A549 (cell line): ENCODE results near the gene EPN1. TPM values are rescaled to one million over a fixed set of nuclear protein-coding genes. Genes with fewer than 3 reads are reported as not detected.
A peak's percentile ranks its signal among the peaks of the same experiment; 100 is the strongest.

ENCODE experiments used
- ATAC-seq, 2 experiments: fragments of 200-7000 bp in 1 of 2; fragments of >200 bp in 1 of 2; cut with Nextera tagmentation in 1 of 2; cut with Tn5 transposase in 1 of 2; 3 replicates each; pipeline versions ENCODE4 v1.8.0 to v1.9.1; 2018 to 2020; ENCODE audit warnings: mild to moderate bottlenecking in 1 of 2, moderate library complexity in 1 of 2
- CTCF ChIA-PET: fragments of 300-600 bp; sonication (Branson Sonifier 250); formaldehyde crosslinking; extraction: SDS; loops from one replicate; lab custom pipeline; 2021; ENCODE audit warnings: antibody characterized with exemption, inconsistent platforms; lab: Yijun Ruan, JAX
- POLR2A ChIA-PET: fragments of 350-600 bp; formaldehyde crosslinking; extraction: SDS; loops from one replicate; lab custom pipeline; 2021; ENCODE audit warnings: antibody characterized with exemption, inconsistent platforms; lab: Yijun Ruan, JAX
- DNase-seq, 2 experiments: peaks; one replicate each; pipeline versions ENCODE4 v3.0.0 to v3.0.0-alpha.2; 2011 to 2016; ENCODE audit warnings: low read depth in 1 of 2, low spot score in 1 of 2
- FAIRE-seq: peaks from 2 replicates; lab custom pipeline; 2011; peaks lifted over from hg19 to GRCh38; lab: Jason Lieb, UNC
- H3K27ac ChIP-seq, 2 experiments: fragments of >200 bp; sonication (Bioruptor Twin); formaldehyde crosslinking; 3 replicates each; pipeline ENCODE4 v1.5.1; 2016 to 2017
- H3K4me1 ChIP-seq: fragments of >200 bp; sonication (Bioruptor Twin); formaldehyde crosslinking; 3 replicates; pipeline ENCODE4 v1.6.1; 2016
- H3K4me2 ChIP-seq: fragments of >200 bp; sonication (Bioruptor Twin); formaldehyde crosslinking; 3 replicates; pipeline ENCODE4 v1.6.1; 2016
- H3K4me3 ChIP-seq: fragments of >200 bp; sonication (Bioruptor Twin); formaldehyde crosslinking; 3 replicates; pipeline ENCODE4 v1.5.1; 2016
- H3K9me3 ChIP-seq: fragments of >200 bp; sonication (Bioruptor Twin); formaldehyde crosslinking; 3 replicates; pipeline ENCODE4 v1.6.1; 2016
- CBX8 ChIP-seq: fragments of 200-600 bp; sonication (generic); IDR thresholded peaks from 2 replicates; pipeline ENCODE4 v1.6.1; 2016
- CHD4 ChIP-seq: fragments of 200-600 bp; sonication (generic); IDR thresholded peaks from 2 replicates; pipeline ENCODE4 v1.6.1; 2016; ENCODE audit warnings: antibody characterized with exemption, mild to moderate bottlenecking, borderline replicate concordance
- EHMT2 ChIP-seq: fragments of 200-600 bp; sonication (generic); IDR thresholded peaks from 2 replicates; pipeline ENCODE4 v1.6.1; 2016; ENCODE audit warnings: antibody characterized with exemption, low read depth, mild to moderate bottlenecking, moderate library complexity
- ELK1 ChIP-seq: fragments of 150-350 bp; IDR thresholded peaks from 2 replicates; pipeline ENCODE4 v1.6.1; 2014; ENCODE audit warnings: low read depth, mild to moderate bottlenecking, low read length
- ESRRA ChIP-seq: fragments of 150-350 bp; IDR thresholded peaks from 2 replicates; pipeline ENCODE4 v1.6.1; 2014; ENCODE audit warnings: mild to moderate bottlenecking, low read length, borderline replicate concordance
- HMGXB4 ChIP-seq: fragments of 250-450 bp; sonication (Bioruptor Pico); IDR thresholded peaks from 2 replicates; pipeline ENCODE4 v1.5.0; 2021; ENCODE audit warnings: mild to moderate bottlenecking, moderate library complexity, borderline replicate concordance
- KDM5A ChIP-seq: fragments of 200-600 bp; sonication (generic); IDR thresholded peaks from 2 replicates; pipeline ENCODE4 v1.6.1; 2016; ENCODE audit warnings: antibody characterized with exemption, mild to moderate bottlenecking
- MYC ChIP-seq: IDR thresholded peaks from 2 replicates; pipeline ENCODE4 v1.6.1; 2012; ENCODE audit warnings: mild to moderate bottlenecking, inconsistent platforms, low read length, improper control_type of control experiment, borderline replicate concordance
- NPAS2 ChIP-seq: fragments of 250-450 bp; sonication (Bioruptor Pico); IDR thresholded peaks from 2 replicates; pipeline ENCODE4 v1.8.0; 2022; ENCODE audit warnings: mild to moderate bottlenecking, moderate library complexity, borderline replicate concordance
- PBX3 ChIP-seq: IDR thresholded peaks from 2 replicates; pipeline ENCODE4 v1.6.1; 2012
- PHF8 ChIP-seq: fragments of 200-600 bp; sonication (generic); IDR thresholded peaks from 2 replicates; pipeline ENCODE4 v1.6.1; 2016; ENCODE audit warnings: low read depth, mild to moderate bottlenecking, antibody characterized with exemption, moderate library complexity, borderline replicate concordance
- POLR2A ChIP-seq: IDR thresholded peaks from 2 replicates; pipeline ENCODE4 v1.6.1; 2012; ENCODE audit warnings: mild to moderate bottlenecking, low read length
- ZC3H11A ChIP-seq: fragments of 450-650 bp; IDR thresholded peaks from 2 replicates; pipeline ENCODE4 v1.6.1; 2014; ENCODE audit warnings: antibody characterized with exemption, mild to moderate bottlenecking
- ZNF302 ChIP-seq: fragments of 250-450 bp; sonication (Bioruptor Pico); IDR thresholded peaks from 2 replicates; pipeline ENCODE4 v1.9.0; 2021; ENCODE audit warnings: inconsistent platforms, mild to moderate bottlenecking, moderate library complexity
- WGBS: methylation state at CpG from one replicate; pipeline ENCODE4 v1.1.6; 2017; ENCODE audit errors: missing lambda C conversion rate; 5-methylcytosine and 5-hydroxymethylcytosine counted together
- polyA plus RNA-seq, 4 experiments: library from polyadenylated mRNA; depleted of rRNA in 3 of 4; stranded (reverse); fragments of >200 nt; fragmentation: RNase III in 1 of 4; extraction: RNeasy Plus Mini Kit Qiagen cat#74134 plus additional on column Dnase treatment in 1 of 4; gene quantifications; 2 replicates in 3 of 4; 3 replicates in 1 of 4; pipeline ENCODE4 v1.2.3, GENCODE V29; 2011 to 2017
- TF ChIP-seq, protein P1 (sequence below): fragments of 250-450 bp; sonication (Bioruptor Pico); IDR thresholded peaks from 2 replicates; pipeline ENCODE4 v1.5.0; 2020; ENCODE audit warnings: low read depth, mild to moderate bottlenecking, moderate library complexity
- TF ChIP-seq, protein P2 (sequence below): fragments of 200-600 bp; sonication (generic); IDR thresholded peaks from 2 replicates; pipeline ENCODE4 v1.6.1; 2016; ENCODE audit warnings: antibody characterized with exemption, mild to moderate bottlenecking, moderate library complexity

The EPN1 gene
- polyA plus RNA-seq, 2 of the 4 experiments (the other 2 are of a cell fraction): 43.7 to 139 TPM

- POLR2A ChIA-PET: interaction anchor here (4.1 kb wide), 1 partner anchor 10 kb away, joined by 25 read pairs; the partner anchor contains the start of gene U2AF2
- peak overlapping the region; percentile 92 to 97 for H3K27ac ChIP-seq
- H3K9me3 ChIP-seq: no peaks in the 10 kb centered on the region
- DNase-seq (no peak), FAIRE-seq (no peak), ATAC-seq (peak in 1 of 2 experiments; percentile 1; a peak in 3 of 6 replicates)
- 0 out of 2 replicates have a peak, but pooled peaks have one; percentile 8 for TF ChIP-seq KDM5A
- 0 out of 2 replicates have a peak, but pooled peaks have one; percentile 19 for TF ChIP-seq PHF8
- TF ChIP-seq NPAS2 (CRISPR knock-in tag): no peak
- peak overlapping the region; percentile 63 for H3K4me3 ChIP-seq
- CTCF ChIA-PET: interaction anchor here (3.1 to 6.3 kb wide), 3 partner anchors 9 to 11 kb away, joined by 11 to 70 read pairs (median 21); no protein-coding TSS in a partner anchor
- under 1% methylated on average over 15 of the region's 15 CpGs for WGBS
- H3K4me1 ChIP-seq: peaks cover 41% of the 10 kb centered on the region
- peak overlapping the region; percentile 100 for H3K4me2 ChIP-seq
Measured at GRCh38 chr19:55643887-55644176, 31.2 kb upstream of the EPN1 start.

- TF ChIP-seq ESRRA: no peak
- TF ChIP-seq EHMT2: no peak
- TF ChIP-seq, protein P1, sequence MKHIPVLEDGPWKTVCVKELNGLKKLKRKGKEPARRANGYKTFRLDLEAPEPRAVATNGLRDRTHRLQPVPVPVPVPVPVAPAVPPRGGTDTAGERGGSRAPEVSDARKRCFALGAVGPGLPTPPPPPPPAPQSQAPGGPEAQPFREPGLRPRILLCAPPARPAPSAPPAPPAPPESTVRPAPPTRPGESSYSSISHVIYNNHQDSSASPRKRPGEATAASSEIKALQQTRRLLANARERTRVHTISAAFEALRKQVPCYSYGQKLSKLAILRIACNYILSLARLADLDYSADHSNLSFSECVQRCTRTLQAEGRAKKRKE (CRISPR knock-in tag): no peak
- no peak for TF ChIP-seq POLR2A
- no peak for TF ChIP-seq ZC3H11A
- no peak for TF ChIP-seq CHD4
- TF ChIP-seq PBX3: no peak
- no peak for TF ChIP-seq HMGXB4 (CRISPR knock-in tag)
- no peak for TF ChIP-seq ELK1
- TF ChIP-seq, protein P2, sequence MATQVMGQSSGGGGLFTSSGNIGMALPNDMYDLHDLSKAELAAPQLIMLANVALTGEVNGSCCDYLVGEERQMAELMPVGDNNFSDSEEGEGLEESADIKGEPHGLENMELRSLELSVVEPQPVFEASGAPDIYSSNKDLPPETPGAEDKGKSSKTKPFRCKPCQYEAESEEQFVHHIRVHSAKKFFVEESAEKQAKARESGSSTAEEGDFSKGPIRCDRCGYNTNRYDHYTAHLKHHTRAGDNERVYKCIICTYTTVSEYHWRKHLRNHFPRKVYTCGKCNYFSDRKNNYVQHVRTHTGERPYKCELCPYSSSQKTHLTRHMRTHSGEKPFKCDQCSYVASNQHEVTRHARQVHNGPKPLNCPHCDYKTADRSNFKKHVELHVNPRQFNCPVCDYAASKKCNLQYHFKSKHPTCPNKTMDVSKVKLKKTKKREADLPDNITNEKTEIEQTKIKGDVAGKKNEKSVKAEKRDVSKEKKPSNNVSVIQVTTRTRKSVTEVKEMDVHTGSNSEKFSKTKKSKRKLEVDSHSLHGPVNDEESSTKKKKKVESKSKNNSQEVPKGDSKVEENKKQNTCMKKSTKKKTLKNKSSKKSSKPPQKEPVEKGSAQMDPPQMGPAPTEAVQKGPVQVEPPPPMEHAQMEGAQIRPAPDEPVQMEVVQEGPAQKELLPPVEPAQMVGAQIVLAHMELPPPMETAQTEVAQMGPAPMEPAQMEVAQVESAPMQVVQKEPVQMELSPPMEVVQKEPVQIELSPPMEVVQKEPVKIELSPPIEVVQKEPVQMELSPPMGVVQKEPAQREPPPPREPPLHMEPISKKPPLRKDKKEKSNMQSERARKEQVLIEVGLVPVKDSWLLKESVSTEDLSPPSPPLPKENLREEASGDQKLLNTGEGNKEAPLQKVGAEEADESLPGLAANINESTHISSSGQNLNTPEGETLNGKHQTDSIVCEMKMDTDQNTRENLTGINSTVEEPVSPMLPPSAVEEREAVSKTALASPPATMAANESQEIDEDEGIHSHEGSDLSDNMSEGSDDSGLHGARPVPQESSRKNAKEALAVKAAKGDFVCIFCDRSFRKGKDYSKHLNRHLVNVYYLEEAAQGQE: no peak
- no peak for TF ChIP-seq CBX8
- no peak for TF ChIP-seq MYC
- no peak for TF ChIP-seq ZNF302 (CRISPR knock-in tag)
- FAIRE-seq (no peak), DNase-seq (no peak), ATAC-seq (no peak)
- peak overlapping the region; percentile 100 for H3K4me2 ChIP-seq
- ChIA-PET CTCF (interaction anchor here (3.1 to 6.3 kb wide), 4 partner anchors 7 to 11 kb away, joined by 11 to 70 read pairs (median 27); no protein-coding TSS in a partner anchor), POLR2A (interaction anchor here (4.1 kb wide), 1 partner anchor 10 kb away, joined by 25 read pairs; the partner anchor contains the start of gene U2AF2)
- H3K27ac ChIP-seq: peak overlapping the region; percentile 92 to 97
- H3K4me3 ChIP-seq: peak overlapping the region; percentile 63
- H3K9me3 ChIP-seq: no peaks in the 10 kb centered on the region
- 49% methylated on average over 12 of the region's 12 CpGs for WGBS
- H3K4me1 ChIP-seq: peaks cover 45% of the 10 kb centered on the region
Measured at GRCh38 chr19:55644191-55644833, 30.7 kb upstream of the EPN1 start.
